Measurements from ENCODE around the gene FSTL5.
A peak's percentile ranks its signal among the peaks of the same experiment; 100 is the strongest.

The FSTL5 gene

DNA sequence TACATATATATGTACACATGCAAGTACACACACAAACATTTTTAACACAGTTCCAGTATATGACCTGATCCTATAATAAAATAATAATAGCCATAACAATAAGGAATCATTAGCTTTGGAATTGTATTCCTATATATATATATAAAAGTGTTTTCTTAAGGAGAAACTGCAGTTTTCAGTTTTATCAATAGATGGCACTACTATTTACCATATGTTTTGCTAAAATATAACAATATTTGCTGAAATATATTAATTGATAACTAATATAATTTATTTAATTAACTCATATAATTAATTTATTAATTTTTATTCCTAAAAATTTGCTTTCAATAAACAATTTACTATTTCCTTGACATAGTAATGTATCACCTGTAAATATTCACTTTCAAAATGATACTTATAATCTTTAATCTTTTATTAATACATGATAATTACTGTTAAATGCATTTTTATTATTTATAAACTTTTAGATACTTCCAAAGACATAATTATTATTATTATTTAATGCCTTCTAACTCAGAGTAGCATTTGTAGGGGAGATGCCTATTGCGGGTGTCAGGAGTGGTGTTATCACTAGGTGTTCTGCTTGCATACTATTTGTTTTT lies 599.5 kb downstream of the FSTL5 start:
- no peak for DNase-seq

DNA sequence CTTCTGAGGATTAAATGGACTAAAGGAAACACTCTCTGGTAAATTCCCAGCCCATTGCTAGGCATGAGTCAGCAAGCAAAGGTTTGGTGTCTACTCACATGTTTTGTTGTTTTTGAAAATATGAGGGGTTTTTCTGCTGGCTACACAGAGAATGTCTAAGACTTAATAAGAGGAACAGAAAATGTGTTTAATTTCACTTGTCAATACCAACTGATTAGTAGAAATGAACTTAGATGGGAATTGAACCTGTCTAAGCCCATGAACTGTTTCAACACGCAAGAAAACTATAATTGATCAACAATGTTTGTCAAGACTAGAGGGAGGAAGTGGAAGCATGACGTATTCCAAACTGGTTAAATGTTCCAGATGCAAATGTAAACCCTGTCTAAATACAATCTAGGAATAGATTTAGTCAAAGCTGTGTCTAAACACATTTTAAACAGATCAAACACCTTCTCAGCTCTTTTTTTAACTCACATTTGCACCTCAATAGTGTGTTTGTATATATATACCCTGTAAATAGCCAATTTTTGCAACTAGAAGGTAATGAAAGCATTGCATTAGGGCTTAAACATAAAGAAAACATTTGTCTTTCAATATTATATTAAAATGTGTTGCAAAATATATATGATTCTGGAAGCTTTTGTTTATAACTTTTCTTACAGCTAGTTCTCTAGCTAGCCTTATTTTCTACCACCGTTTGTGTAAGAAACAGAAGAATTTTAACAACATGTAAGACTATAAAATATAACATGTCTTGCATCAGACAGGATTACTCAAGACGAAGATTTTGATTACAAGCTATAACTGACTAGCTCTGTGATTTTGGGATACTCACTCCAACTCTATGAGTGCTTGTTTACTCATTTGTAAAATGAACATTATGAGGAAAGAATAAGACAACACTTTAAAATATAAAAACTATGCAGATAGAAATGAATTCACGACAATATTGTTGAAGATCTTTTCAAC lies 607.8 kb downstream of the FSTL5 start:
- peak; percentile 58 for DNase-seq

DNA sequence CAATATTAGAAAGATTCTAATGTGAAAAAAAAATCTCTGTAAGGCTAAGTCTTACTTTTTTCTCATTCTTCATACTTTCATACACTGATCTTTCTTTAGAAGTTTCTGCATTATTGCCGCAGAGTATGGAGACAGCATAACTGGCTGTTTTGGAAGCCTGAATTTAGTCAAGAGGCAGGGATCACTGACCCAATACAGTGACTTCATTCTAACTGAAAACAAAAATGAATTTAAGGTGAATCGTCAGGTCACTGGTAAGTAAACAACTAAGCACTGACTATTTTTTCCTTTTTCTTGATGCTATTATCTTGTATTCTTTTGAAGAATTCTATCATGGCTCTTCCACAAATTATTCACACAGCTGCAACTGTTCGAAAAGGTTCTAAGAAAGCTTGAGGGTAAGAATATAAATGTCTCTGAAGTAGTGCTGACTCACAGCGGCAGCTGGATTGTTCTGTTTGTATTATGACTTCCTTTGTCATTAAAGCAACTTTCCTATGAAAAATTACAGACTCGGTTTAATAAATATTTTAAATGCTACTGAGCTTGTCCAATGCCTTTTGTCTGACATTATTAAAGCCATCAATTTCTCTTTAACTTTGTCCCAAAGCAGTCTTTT lies 609.3 kb downstream of the FSTL5 start:
- DNase-seq = peak; percentile 59

DNA sequence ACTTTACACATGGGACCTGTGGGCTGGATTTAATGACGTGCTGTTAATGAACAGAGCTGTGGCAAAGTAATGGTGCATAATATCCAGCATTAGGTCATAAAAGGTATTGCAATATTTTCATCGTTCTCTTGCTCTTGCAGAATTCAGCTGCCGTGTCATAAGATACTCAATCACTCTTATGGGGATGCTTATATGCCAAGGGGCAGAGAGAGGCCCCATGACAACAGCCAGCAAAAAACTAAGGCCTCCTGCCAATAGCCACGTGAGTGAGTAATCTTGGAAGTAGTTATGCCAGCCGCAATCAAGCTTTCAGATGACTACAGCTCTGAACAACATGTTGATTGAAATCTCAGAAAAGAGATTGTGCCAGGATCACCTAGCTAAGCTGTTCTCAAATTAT lies 616.9 kb downstream of the FSTL5 start:
- DNase-seq = no peak

DNA sequence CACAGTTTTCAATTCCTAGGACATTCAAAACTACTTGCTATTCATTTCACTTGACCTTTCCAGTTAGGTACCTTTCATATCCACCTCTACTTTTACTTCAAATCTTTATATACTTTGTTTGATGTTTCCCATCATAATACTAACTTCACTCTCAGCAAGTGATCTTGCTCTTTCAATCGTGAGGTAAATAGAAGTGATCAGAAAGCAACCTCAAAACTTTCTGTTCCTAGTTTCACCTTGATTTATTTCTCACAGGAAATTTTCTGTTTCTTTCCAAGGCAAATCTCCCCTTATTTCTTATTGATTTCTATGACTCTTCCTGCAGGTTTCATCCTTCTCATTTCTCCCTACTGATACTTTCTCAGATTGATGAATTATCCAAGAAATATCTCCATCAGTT lies 623.5 kb downstream of the FSTL5 start:
- DNase-seq = no peak

DNA sequence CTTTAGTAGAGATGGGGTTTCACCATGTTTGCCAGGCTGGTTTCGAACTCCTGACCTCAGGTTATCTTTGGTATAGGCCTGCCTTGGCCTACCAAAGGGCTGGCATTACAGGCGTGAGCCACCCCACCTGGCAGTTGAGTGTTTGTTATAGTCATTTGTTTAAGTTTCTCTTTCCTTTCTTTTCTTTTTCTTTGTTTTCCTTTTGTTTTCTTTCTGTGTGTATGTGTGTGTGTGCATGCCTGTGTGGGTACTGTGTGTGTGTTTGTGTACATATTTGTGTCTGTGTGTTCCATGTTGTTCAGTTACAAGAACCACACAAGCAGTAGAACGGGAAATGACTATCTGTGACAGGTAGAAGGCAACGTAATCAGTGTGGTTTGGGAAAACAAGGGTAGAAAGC lies 624.9 kb downstream of the FSTL5 start:
- no peak for DNase-seq

DNA sequence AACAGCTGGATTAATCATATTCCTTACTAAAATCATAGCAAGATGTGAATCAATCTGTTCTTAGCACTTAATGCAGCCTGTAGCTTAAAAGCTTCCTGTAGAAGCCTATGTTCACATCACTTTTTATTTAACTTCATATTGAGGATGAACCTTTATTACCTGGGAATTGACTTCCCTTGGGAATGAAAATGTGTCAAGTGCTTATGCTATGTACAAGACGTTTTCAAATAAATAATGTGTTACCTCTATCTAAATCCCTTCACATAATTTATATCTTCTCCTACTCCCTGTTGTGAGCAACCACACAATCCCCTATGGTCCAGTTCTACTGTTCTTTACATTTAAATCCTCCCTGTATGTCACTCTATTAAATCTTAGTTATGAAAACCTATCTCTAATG lies 633.1 kb downstream of the FSTL5 start:
- no peak for DNase-seq

DNA sequence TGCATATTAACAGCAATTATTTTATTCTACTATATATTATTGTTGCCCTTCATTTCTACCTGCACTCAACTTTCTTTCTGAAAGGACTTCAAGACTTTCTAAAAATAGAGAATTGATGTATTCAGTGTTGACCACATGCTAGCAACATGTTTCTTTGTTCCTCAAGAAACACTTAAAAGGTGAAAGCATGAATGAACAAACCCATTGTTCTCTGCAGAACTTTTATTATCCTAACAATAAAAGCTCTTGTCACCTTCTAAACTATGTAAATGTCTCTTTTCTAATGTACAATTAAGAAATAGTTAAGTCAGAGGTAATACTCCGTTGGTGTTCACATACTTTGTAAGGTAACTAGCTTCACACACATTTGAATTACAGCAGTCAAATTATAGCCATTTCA lies 638.7 kb downstream of the FSTL5 start:
- no peak for DNase-seq

DNA sequence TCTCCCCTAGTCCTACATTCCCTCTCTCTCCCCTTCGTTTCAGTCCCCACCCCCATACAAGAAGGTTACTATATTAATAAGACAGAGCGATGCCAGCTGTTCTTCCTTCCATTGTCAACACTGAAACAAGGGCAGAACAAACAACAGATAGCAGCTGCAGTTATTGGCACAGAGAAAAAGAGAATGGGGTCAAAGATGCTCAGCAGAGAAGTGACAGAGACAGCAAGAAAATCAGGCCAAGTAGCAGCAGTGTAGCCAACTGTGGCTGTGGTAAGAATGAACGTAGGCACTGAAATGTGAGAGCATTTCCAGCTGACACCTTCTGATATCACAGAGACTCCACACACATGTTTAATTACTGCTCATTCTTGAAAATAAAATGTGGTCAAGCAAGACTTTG lies 641.8 kb downstream of the FSTL5 start:
- DNase-seq = no peak

DNA sequence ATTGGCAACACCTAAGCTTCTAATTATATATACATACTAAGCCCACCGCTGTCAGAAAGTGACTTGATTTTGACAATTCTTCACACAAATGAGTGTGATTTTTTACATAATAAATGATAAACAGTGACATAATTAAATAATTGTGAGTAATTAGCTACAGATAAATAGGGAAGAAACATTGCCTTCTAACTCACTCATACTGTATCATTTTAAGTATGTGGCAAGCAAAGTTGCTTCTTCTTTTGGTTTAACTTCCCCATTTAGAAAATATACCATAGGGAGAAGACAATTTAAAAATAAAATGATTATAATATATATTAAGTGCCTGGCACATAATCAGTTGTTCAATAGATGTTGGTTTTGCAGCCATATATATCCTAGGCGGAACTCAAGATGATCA lies 644.2 kb downstream of the FSTL5 start:
- no peak for DNase-seq

DNA sequence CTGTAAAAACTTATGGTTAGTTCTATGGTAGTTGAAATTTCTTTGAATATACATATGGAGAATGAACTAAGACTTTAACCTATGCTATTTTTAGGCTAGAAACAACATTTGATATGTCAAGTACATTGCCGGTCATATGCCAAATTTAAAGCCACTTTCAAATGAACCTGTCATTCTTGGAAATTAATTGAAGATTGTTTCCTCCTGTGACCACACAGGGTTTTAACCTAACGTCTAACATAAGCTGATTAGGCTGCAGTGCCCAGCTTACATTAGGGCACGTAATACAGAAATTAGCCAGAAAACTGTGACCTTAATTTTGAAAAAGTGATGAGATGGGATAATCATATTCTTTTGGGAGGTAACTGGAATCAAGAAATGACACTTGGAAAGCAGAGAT lies 645.9 kb downstream of the FSTL5 start:
- no peak for DNase-seq

DNA sequence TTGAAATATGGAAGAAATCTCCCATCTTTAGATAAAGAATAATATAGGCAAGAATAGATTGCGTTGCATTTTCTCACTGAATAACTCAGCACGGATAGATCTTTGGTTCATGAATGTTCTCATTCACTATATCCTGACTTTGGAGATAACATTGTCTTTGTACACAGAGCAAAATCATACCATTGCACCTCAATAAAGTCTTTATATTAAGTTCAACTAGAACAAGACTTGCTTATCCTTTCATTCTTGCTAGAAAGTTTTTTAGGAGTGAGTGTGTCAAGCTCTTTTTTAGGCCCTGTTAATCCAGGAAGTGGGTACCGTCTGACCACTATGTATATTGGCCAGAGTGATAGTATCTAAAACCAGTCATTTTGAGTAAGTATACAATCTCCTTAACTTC lies 658.7 kb downstream of the FSTL5 start:
- no peak for DNase-seq

DNA sequence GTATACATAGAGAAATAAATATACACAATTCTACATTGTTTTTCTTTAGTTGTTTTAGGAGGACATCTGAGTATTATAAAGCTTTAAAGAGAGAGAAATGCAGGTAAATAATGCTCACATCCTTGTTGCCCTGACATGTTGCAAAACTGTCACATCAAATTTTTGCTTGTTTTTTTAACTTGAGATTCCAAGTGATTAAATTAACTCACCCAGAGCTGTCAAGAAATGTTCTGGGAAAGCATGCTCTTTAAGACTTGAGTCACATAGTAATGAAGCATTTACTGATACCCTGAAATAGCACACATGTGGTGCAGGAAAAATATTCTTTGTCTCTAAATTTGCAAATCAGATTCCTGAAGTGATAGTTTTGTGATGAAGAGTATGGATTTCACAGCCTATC lies 665.6 kb downstream of the FSTL5 start:
- DNase-seq = no peak

DNA sequence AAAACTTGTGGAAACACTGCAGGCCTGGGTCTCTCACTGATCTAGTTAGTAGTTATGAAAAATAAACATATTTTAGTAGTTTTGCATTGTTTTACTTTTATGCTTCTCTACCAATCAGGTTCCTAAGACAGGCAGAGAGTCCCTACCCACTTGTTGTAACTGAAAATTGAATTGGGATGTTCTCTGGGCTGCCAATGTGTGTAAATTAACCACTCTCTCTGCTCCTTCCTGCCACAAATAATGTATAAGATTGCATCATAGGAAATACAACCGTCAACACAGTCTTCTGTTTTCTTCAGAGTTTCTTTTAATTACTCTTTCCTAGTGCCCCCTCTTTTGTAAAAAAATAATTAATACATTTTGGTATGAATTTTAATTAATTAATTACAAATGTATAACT lies 677.3 kb downstream of the FSTL5 start:
- no peak for DNase-seq

DNA sequence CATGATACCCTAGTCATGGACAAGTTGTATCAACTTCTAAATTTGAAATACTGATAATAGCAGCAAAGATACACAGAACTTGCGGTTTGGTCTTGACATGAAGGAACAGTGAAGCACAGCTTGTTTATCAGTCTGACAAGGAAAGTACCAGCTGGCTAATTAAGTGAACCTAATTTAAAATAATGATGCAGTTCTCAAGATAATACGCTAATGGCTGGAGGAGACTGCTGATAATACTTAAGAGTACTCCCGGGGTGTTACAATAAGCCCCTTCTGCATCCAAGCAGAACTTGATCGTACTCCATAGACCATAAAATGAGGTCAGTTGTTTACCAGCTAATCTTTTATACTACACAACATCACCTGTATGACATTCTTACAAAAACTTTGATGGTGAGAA lies 697.5 kb downstream of the FSTL5 start:
- no peak for DNase-seq

DNA sequence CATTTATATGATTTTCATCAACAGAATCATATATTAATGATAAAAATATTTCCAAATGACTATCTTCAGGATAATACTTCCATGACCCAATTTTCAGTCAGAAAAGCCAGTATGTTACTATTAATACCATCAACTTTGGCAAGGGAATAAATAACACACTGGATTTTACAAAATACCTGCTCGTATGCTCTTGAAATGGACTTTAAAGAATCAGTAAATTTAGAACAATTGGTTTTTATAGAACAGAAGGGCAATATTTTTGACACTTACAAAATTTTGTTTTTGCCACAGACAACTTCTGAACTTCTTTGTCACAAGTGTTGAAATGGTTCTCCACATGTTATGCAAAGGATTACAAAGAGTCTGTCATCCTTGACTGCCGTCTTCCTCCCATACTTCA lies 700.4 kb downstream of the FSTL5 start:
- DNase-seq = no peak

DNA sequence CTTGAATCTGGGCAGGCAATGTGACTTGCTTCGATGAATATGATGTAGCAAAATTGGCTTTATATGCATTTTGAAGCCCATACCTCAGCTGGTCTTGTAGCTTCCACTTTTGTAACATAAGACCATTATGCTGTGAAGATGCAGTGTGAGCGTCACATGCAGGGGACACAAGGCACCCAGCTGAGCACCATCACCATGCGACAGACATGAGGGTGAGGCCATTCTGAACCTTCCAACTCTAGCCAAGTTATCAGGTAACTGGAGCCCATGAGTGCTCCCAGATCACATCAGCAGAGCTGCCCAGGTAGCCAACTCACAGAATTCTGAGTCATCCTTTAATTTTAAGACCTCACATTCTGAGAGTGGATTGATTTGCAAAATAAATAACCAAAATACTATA lies 705.9 kb downstream of the FSTL5 start:
- DNase-seq = no peak

DNA sequence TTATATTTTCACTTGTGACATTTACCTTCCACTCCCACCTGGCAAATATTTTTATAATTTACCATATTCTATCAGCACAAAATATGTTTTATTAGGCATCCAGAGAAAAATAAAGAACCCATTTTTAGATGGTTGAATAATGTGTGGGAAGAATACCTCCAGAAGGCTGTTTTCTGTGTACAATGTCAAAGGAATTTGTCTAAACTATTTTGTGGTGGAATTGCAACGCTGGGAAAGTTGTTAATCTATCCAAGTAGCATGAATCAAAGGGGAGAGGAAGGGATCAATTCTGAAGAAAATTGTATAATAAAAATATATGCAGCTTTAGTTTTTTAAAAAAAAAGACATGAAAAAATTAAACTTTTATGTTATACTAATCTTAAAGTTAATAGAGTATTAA lies 706.5 kb downstream of the FSTL5 start:
- DNase-seq = peak; percentile 53

DNA sequence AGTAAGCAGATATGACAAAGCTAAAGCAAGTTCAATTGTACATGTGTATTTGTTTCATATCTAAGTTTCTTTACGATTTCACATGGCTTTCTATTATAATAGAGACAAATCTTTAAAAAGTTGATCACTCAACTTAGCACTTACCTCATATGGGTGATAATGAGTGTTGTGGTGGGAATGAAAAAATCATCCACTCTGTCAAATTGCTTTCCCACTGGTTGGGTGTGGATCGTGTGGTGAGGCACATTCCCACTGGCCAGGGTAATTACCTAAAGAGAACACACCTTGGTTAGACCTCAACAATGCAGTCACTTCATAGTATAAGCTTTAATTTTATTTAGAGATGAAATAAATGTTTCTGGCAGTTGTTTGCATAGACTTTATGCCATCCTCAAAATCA lies 708.9 kb downstream of the FSTL5 start:
- DNase-seq = no peak

DNA sequence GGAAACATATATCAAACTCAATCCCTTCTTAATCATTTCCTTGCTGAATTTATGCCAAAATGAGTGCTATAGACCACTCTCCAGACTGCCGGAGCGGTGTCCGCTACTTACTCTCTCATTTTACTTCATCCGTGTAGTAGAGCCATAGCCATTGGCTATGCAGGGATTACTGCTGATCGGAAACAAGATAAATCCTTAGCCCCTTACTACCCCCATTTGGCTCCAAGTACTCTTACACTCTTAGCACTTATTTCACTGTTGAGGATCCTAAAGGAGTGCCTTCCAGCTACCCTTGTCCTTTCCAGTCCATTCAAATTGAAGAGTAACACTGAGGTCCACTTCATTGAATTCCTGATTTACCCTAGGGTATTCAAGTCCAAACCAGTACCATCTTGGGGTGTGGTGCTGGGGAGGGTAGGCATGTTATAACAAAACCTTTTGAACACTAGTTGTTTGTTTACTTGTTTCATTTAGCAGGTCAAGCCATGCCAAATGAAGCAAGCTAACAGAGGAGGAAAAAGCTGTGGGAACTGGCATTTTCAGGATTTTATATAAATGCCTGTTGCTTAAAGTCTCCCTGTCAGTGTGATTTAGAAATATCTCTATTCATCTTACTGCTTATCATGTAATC lies 715.1 kb downstream of the FSTL5 start:
- no peak for DNase-seq

DNA sequence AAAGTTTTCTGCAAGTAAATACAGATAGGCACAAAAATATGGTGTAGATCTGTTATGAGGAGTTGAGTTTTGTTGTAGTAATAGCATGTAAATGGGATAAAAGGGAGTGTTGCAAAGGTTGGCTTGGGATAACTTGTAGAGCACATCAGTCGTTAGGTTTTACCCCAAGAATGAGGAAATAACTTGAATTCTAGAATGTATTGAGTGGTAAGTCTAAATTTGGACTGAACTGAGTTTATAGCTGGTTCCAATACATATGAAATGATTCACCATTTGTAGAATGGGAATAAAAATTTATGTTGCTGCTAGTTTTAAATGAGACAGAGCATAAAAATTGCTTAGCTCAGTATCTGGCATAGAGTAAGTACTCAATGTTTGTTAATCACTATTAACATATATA lies 719.2 kb downstream of the FSTL5 start:
- DNase-seq = peak; percentile 52

DNA sequence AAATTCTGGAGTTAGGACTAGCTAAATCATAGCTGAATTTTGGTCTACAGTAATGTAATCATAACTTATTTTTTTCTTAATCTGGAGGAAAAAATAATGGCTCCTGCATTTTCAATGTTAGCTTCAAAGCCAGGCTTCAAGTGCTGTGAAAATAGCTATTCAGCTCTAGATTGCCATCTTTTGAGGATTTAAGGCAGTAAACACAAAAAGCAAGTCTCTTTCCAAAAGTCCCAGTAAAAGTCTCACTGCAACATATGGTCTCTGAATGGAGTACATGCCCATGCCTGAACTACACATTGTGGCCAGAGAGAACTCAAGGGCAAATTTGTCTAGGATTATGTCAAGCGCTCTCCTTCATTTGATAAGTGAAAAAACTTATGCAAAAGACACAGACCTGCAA lies 720.9 kb downstream of the FSTL5 start:
- DNase-seq = no peak

DNA sequence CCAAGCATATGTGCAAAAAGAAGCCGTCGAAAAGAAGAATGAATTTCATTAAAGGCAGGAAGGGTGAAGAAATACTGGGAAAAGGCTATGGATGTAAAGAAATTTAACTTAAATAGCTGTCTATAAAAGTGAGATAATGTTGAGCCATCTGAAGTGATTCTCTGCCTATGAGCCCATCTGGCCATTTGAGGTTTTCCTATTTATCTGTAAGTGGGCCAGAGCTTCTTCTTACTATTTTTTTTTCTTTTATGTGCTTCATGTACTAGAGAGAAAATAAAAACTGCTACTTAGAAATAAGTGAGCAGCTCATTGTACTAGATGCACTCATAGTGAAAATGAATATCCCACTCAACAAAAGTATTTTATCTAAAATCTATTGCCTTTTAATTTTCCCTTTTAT lies 725.7 kb downstream of the FSTL5 start:
- DNase-seq = no peak
